ENCODE data around the gene EPHX1. TPM values are rescaled to one million over a fixed set of nuclear protein-coding genes. Genes with fewer than 3 reads are reported as not detected.

Gene EPHX1
- total and polyA plus RNA-seq, 2 of the 8 experiments (the other 6 are each of a cell fraction or from before 2014, with no cell fraction given): 45.3 to 79.1 TPM

GRCh38 chr1:225842074-225842473, 32.1 kb downstream of the EPHX1 start (continued):
- no peak for TF ChIP-seq SAP30 (IDR thresholded peaks at IDR 0.05; ENCODE audit: insufficient read depth, insufficient replicate concordance, low read length)
- TF ChIP-seq YY1 (IDR thresholded peaks at IDR 0.05; ENCODE audit: low read depth, low read length): no peak
- TF ChIP-seq ASH2L (IDR thresholded peaks at IDR 0.05; ENCODE audit: low read length): no peak
- no peak for TF ChIP-seq SIN3A (conservative IDR thresholded peaks at IDR 0.05 in 1 of 2, IDR thresholded peaks at IDR 0.05 in 1 of 2; ENCODE audit: low read depth in 1 of 2, low read length in 2 of 2)
